Left forelimb (tissue), 1 donor: ENCODE measurements around the gene TYW1.
"Not testable (repeated sequence)": the region's sequence is repeated elsewhere in the genome, so short reads cannot be mapped to it uniquely, and the experiment has no call there.

Experiments used
- DNase-seq: peaks from one replicate; pipeline ENCODE4 v3.0.0-alpha.2; 2018; ENCODE audit warnings: low spot score

Gene TYW1

GRCh38 chr7:66994691-66995049, 2.0 kb upstream of the TYW1 start:
- not testable (repeated sequence) for DNase-seq

GRCh38 chr7:66995050-66995776, 1.4 kb upstream of the TYW1 start, which contains the start of gene SBDS:
Gene SBDS, minus strand, starts transcription at chr7:66995586. Its CDS starts 169 bp downstream, at chr7:66995417.
- DNase-seq = peak; percentile 92

GRCh38 chr7:67000601-67001258, 4.1 kb downstream of the TYW1 start:
- not testable (repeated sequence) for DNase-seq

- DNase-seq = not testable (repeated sequence)
These were observed 7.5 kb downstream of the TYW1 start for GRCh38 chr7:67004145-67004544.

GRCh38 chr7:67006965-67007364, 10.3 kb downstream of the TYW1 start:
- no peak for DNase-seq

- DNase-seq = no peak
These were observed 11.6 kb downstream of the TYW1 start for GRCh38 chr7:67008260-67008659.

- not testable (repeated sequence) for DNase-seq
These were observed 13.0 kb downstream of the TYW1 start for GRCh38 chr7:67009677-67010076.

- DNase-seq = not testable (repeated sequence)
These were observed 17.5 kb downstream of the TYW1 start for GRCh38 chr7:67014076-67014622.

GRCh38 chr7:67017971-67018370, 21.3 kb downstream of the TYW1 start:
- not testable (repeated sequence) for DNase-seq

GRCh38 chr7:67018940-67019339, 22.3 kb downstream of the TYW1 start:
- no peak for DNase-seq

GRCh38 chr7:67019562-67020390, 23.1 kb downstream of the TYW1 start:
- DNase-seq = no peak

- DNase-seq = no peak
These were observed 24.6 kb downstream of the TYW1 start for GRCh38 chr7:67021260-67021659.

- no peak for DNase-seq
These were observed 25.9 kb downstream of the TYW1 start for GRCh38 chr7:67022511-67022910.

GRCh38 chr7:67025459-67025858, 28.8 kb downstream of the TYW1 start:
- DNase-seq = not testable (repeated sequence)

GRCh38 chr7:67031685-67032084, 35.1 kb downstream of the TYW1 start:
- DNase-seq = not testable (repeated sequence)

GRCh38 chr7:67033251-67033650, 36.6 kb downstream of the TYW1 start:
- no peak for DNase-seq

- DNase-seq = not testable (repeated sequence)
These were observed 40.1 kb downstream of the TYW1 start for GRCh38 chr7:67036432-67037395.

GRCh38 chr7:67040832-67041231, 44.2 kb downstream of the TYW1 start:
- DNase-seq = not testable (repeated sequence)

- not testable (repeated sequence) for DNase-seq
These were observed 46.3 kb downstream of the TYW1 start for GRCh38 chr7:67042781-67043558.

- DNase-seq = not testable (repeated sequence)
These were observed 46.9 kb downstream of the TYW1 start for GRCh38 chr7:67043559-67043930.
